ENCODE data around the gene FOXE3.
"Not testable (repeated sequence)": the region's sequence is repeated elsewhere in the genome, so short reads cannot be mapped to it uniquely, and the experiment has no call there.

DNA sequence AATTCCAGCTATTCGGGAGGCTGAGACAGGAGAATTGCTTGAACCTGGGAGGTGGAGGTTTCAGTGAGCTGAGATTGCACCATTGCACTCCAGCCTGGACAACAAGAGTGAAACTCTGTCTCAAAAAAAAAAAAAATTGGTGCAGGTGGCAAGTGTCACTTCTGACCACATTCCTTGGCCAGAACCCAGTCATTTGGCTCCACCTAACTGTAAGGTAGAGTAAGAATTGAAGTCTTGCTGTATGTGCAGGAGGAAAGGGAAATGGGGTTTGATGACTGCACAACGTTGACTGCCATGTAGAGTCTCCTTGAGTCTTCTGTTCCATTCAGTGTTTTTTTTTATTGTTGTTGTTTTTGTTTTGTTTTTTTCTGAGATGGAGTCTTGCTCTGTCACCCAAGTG is 37.8 kb downstream of the FOXE3 start:
- not testable (repeated sequence) for TF ChIP-seq POLR2AphosphoS5, EP300, POLR2A (IDR thresholded peaks at IDR 0.05)
- TF ChIP-seq, protein P1, sequence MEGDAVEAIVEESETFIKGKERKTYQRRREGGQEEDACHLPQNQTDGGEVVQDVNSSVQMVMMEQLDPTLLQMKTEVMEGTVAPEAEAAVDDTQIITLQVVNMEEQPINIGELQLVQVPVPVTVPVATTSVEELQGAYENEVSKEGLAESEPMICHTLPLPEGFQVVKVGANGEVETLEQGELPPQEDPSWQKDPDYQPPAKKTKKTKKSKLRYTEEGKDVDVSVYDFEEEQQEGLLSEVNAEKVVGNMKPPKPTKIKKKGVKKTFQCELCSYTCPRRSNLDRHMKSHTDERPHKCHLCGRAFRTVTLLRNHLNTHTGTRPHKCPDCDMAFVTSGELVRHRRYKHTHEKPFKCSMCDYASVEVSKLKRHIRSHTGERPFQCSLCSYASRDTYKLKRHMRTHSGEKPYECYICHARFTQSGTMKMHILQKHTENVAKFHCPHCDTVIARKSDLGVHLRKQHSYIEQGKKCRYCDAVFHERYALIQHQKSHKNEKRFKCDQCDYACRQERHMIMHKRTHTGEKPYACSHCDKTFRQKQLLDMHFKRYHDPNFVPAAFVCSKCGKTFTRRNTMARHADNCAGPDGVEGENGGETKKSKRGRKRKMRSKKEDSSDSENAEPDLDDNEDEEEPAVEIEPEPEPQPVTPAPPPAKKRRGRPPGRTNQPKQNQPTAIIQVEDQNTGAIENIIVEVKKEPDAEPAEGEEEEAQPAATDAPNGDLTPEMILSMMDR (IDR thresholded peaks at IDR 0.05): not testable (repeated sequence)
